WI38 (cell line): Measurements from ENCODE around the gene SMYD1.

Experiments used
- H3K4me3 ChIP-seq: 2 replicates; pipeline ENCODE4 v1.5.1; 2011; ENCODE audit warnings: low read depth, mild to moderate bottlenecking, control low read depth, low read length
- TF ChIP-seq, protein P1 (sequence below): IDR thresholded peaks from 2 replicates; pipeline ENCODE4 v1.5.1; 2012; ENCODE audit warnings: low read depth, mild to moderate bottlenecking, control low read depth, low read length

Gene SMYD1

DNA sequence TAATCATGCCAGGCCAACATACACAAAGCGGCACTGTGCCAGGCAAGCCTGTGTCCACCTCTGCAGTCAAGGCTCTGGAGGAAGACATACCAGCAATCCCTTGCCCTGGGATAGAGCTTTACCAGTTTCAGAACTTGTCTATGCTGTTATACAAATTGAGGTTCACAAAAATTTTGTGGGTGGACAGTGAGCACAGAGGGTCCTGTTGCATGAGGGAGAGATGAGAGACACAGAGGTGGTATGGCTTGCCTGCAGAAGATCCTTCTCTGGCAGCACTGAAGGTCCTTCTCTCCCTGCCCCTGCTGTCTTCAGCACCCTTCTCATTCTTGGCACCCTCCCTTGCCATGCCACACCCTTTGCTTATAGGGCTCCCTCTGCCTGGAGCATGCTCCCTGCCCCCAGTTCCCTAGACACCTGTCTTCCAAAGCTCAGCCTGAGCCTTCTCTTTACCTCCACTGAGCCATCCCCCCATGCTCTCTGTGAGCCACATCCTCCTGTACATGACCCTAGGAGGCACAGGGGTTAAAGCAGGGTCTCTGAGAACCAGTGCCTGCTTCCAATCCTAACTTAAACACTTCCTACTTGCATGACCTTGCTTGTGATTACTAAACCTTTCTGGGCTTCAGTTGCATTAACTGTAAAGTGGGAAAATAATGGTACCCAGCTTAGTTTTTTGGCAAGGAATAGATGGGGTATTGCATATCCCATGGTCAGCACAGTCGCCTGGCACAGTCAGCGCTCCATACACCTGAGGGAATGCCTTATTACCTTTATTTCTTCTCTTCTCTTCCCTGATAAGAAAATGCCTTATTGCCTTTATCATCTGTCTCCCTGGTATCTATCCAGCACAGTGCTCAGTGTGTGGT lies 59.4 kb downstream of the SMYD1 start:
- no peak overlapping the region for H3K4me3 ChIP-seq
- TF ChIP-seq, protein P1, sequence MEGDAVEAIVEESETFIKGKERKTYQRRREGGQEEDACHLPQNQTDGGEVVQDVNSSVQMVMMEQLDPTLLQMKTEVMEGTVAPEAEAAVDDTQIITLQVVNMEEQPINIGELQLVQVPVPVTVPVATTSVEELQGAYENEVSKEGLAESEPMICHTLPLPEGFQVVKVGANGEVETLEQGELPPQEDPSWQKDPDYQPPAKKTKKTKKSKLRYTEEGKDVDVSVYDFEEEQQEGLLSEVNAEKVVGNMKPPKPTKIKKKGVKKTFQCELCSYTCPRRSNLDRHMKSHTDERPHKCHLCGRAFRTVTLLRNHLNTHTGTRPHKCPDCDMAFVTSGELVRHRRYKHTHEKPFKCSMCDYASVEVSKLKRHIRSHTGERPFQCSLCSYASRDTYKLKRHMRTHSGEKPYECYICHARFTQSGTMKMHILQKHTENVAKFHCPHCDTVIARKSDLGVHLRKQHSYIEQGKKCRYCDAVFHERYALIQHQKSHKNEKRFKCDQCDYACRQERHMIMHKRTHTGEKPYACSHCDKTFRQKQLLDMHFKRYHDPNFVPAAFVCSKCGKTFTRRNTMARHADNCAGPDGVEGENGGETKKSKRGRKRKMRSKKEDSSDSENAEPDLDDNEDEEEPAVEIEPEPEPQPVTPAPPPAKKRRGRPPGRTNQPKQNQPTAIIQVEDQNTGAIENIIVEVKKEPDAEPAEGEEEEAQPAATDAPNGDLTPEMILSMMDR: no peak

DNA sequence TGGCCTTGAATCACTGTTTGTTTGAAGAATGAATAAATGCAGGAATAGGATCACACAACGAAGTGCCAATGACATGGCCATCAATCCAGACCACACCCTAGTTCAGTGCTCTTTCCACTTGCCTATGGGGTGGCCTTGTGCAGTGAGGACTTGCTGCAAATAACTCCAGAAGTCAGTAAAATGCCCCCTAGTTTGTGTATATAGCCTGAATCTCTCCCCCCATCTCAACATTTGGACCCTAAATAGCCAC lies 59.9 kb downstream of the SMYD1 start:
- no peak overlapping the region for H3K4me3 ChIP-seq
- TF ChIP-seq, protein P1: no peak

DNA sequence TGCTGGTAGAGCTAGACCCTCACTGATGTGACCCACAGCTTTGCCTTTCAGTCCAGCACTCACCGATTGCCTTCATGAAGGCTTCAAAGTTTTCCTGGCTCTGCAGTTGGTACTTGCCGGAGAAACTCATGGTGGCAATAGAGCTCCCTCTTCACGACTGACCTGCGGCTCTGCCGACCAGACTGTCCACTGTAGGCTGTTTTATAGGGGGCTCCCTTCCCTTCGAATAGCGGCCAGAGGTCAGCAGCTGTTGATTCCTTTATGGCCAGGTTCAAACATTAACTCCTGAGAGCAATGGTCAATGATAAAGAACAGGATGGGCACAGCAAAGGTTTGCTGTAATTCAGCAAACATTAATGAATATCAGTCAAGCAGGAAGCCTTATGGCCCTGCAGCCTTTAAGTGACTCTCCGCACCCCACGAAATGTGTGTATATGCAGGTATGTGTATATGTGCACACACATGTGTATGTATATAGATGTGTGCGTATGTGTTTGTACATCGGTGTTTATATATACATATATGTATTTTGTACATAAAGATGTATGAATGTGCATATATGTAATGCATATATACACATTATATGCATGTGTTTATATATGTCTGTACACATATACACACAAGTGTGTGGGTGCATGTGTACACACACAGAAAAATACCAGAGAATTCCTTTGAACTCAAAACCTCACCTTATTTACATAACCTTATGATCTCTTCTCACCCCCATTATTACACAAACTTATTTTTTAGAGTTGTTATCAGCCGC lies 60.4 kb downstream of the SMYD1 start, which contains the start of gene FABP1:
Gene FABP1 (minus strand): TSS at position 175 of the 766 bp plus-strand sequence. CDS start 45 bp downstream, at position 130.
- H3K4me3 ChIP-seq: no peak within 1 kb of the TSS
- TF ChIP-seq, protein P1: no peak

DNA sequence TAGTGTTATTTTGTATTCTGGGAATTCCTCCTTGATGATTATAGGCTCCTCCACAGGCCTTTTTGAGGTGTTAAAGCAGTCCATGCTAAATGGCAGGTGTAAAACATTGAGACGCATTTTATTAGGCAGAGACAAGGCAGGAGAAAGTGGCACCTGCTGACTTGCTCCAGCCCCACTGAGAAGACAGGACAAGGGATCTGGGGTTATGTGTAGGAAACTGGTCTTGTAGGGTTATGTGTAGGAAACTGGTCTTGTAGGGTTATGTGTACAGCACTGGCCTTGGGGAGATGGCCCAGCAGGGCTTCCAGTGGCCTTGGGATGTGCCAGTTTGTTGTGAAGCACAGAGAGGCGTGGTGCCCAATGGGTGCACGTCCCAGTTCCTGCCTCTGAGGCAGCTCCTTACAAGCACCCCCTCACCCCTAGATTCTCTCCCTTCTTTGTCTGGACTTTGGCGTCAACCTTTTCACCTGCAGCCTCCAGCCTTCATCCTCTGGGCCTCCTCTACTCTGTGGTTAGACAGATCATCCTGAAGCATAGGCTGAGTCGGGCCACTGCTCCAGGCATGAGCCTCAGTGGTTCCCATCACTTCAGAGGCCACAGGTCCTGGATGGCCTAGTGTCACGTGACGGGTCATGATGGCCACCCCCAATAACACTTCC lies 61.2 kb downstream of the SMYD1 start:
- TF ChIP-seq, protein P1: no peak
- H3K4me3 ChIP-seq: no peak overlapping the region

DNA sequence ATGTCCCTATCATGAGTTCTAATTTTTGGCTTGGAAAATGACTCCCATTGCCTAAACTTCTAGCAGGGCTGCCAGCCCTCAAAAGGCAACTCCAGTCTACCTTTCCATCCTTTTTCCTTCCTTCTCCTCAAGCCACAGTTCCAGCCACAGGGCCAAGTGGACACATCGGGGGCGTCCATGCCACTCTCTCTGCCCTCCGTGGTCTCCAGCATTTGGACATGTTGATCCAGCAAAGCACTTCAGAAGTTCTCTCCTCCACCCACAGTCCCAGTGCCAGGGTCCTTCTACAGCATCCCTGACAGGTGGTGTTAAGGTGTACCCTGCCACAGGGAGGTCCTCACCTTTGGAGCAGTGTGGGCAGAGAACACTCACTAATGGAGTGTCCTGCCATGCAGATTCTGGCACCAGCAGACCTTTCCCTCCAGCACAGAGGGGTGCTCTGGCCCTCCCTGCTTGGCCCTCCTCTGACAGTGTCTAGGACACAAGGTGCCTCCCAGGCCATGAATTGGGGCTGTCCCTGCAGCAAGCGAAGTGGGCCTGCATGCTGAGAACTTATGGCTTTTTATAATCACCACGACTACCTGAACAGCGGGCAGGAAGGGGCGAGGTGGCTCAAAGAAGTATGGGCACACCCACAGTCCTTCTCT lies 61.8 kb downstream of the SMYD1 start:
- TF ChIP-seq, protein P1: no peak
- no peak overlapping the region for H3K4me3 ChIP-seq

DNA sequence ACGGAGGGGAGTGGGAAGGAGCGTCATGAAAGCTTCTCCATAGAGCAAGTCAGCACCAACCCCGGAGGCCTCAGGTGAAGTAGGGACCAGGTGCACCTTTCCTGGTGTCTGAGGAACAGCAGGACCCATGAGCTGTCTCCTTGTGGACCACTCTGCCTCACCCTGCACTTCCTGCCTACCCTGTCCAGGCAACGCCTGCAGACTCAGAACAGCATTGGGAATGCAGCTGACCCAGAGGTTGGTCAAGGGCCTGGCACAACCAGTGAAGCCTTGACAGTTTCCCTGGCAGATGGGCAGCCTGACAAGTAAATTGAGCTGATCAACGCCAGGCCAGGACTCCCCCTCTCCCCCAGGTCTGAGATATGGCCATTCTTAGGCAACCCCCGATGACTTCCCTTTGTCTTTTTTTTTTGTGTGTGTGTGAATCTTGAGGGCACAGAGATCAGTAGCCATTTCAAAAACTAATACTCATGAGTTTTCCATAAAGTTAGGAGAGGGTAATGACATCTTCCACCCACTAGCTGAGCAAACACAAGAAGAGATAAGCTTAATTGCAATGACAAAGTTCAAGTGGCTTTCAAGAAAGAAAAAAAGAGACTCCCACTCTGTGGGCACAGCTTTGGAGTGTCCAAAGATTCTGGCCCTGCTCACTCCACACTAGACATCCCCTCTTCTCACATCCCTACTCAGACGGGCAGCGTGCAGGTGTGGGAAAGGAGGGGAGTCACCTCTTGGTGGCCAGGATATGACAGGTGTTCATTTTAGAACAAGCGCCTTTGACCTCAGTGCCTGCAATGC lies 63.8 kb downstream of the SMYD1 start:
- H3K4me3 ChIP-seq: no peak overlapping the region
- TF ChIP-seq, protein P1: no peak
